ENCODE measurements around the gene CALD1.

Gene CALD1

GRCh38 chr7:134899729-134900128 is 120.3 kb downstream of the CALD1 start:
- Histone ChIP-seq H4K20me1 (ENCODE audit: low read depth, low read length) (no peaks in the 10 kb centered on the region), H3K4me2 (ENCODE audit: low read depth, low read length, poor library complexity, severe bottlenecking) (no peak overlapping the region), H2AFZ (ENCODE audit: low read depth, low read length, severe bottlenecking) (no peak overlapping the region), H3K27me3 (ENCODE audit: low read length) (no peaks in the 10 kb centered on the region), H3K27ac (ENCODE audit: low read depth, low read length) (no peak overlapping the region), H3K4me3 (ENCODE audit: insufficient read depth, low read length, poor library complexity, severe bottlenecking) (no peak overlapping the region), H3K36me3 (ENCODE audit: low read length) (no peaks in the 10 kb centered on the region), H3F3A (ENCODE audit: insufficient read depth) (no peaks in the 10 kb centered on the region), H3K9me2 (replicated peaks; ENCODE audit: insufficient read depth, low read length) (no peaks in the 10 kb centered on the region), H3K9me3 (ENCODE audit: insufficient read depth, low read length) (peaks cover 11% of the 10 kb centered on the region; the same call in 1 of the 2 replicates), H3K9ac (ENCODE audit: low read length) (no peak overlapping the region), H3K79me2 (ENCODE audit: insufficient read depth, low read length) (no peaks in the 10 kb centered on the region)
- TF ChIP-seq, protein P1, sequence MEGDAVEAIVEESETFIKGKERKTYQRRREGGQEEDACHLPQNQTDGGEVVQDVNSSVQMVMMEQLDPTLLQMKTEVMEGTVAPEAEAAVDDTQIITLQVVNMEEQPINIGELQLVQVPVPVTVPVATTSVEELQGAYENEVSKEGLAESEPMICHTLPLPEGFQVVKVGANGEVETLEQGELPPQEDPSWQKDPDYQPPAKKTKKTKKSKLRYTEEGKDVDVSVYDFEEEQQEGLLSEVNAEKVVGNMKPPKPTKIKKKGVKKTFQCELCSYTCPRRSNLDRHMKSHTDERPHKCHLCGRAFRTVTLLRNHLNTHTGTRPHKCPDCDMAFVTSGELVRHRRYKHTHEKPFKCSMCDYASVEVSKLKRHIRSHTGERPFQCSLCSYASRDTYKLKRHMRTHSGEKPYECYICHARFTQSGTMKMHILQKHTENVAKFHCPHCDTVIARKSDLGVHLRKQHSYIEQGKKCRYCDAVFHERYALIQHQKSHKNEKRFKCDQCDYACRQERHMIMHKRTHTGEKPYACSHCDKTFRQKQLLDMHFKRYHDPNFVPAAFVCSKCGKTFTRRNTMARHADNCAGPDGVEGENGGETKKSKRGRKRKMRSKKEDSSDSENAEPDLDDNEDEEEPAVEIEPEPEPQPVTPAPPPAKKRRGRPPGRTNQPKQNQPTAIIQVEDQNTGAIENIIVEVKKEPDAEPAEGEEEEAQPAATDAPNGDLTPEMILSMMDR (IDR thresholded peaks at IDR 0.05; ENCODE audit: insufficient read depth, low read length, poor library complexity, severe bottlenecking) = no peak
- no peak for TF ChIP-seq EZH2phosphoT487 (conservative IDR thresholded peaks at IDR 0.05; ENCODE audit: low read length)

GRCh38 chr7:134900166-134900982 is 120.9 kb downstream of the CALD1 start:
- H3K9ac ChIP-seq (ENCODE audit: low read length) = no peak overlapping the region
- H3K9me3 ChIP-seq (ENCODE audit: insufficient read depth, low read length) = peaks cover 11% of the 10 kb centered on the region; the same call in 1 of the 2 replicates
- H4K20me1 ChIP-seq (ENCODE audit: low read depth, low read length) = no peaks in the 10 kb centered on the region
- no peak for TF ChIP-seq EZH2phosphoT487 (conservative IDR thresholded peaks at IDR 0.05; ENCODE audit: low read length)
- TF ChIP-seq, protein P1 (IDR thresholded peaks at IDR 0.05; ENCODE audit: insufficient read depth, low read length, poor library complexity, severe bottlenecking) = no peak
- no peak overlapping the region for H3K4me3 ChIP-seq (ENCODE audit: insufficient read depth, low read length, poor library complexity, severe bottlenecking)
- H3K36me3 ChIP-seq (ENCODE audit: low read length) = no peaks in the 10 kb centered on the region
- H3K27ac ChIP-seq (ENCODE audit: low read depth, low read length) = no peak overlapping the region
- H3F3A ChIP-seq (ENCODE audit: insufficient read depth) = no peaks in the 10 kb centered on the region
- H2AFZ ChIP-seq (ENCODE audit: low read depth, low read length, severe bottlenecking) = no peak overlapping the region
- no peaks in the 10 kb centered on the region for H3K9me2 ChIP-seq (replicated peaks; ENCODE audit: insufficient read depth, low read length)
- no peak overlapping the region for H3K4me2 ChIP-seq (ENCODE audit: low read depth, low read length, poor library complexity, severe bottlenecking)
- no peaks in the 10 kb centered on the region for H3K27me3 ChIP-seq (ENCODE audit: low read length)
- no peaks in the 10 kb centered on the region for H3K79me2 ChIP-seq (ENCODE audit: insufficient read depth, low read length)

GRCh38 chr7:134901389-134902020 is 122.1 kb downstream of the CALD1 start:
- no peaks in the 10 kb centered on the region for H3K9me2 ChIP-seq (replicated peaks; ENCODE audit: insufficient read depth, low read length)
- H4K20me1 ChIP-seq (ENCODE audit: low read depth, low read length) = no peaks in the 10 kb centered on the region
- no peak overlapping the region for H2AFZ ChIP-seq (ENCODE audit: low read depth, low read length, severe bottlenecking)
- TF ChIP-seq EZH2phosphoT487 (conservative IDR thresholded peaks at IDR 0.05; ENCODE audit: low read length) = no peak
- TF ChIP-seq, protein P1 (IDR thresholded peaks at IDR 0.05; ENCODE audit: insufficient read depth, low read length, poor library complexity, severe bottlenecking) = no peak
- H3K4me2 ChIP-seq (ENCODE audit: low read depth, low read length, poor library complexity, severe bottlenecking) = no peak overlapping the region
- H3K36me3 ChIP-seq (ENCODE audit: low read length) = no peaks in the 10 kb centered on the region
- no peaks in the 10 kb centered on the region for H3K79me2 ChIP-seq (ENCODE audit: insufficient read depth, low read length)
- H3K9me3 ChIP-seq (ENCODE audit: insufficient read depth, low read length) = peaks cover 2% of the 10 kb centered on the region; the same call in 1 of the 2 replicates
- no peak overlapping the region for H3K27ac ChIP-seq (ENCODE audit: low read depth, low read length)
- no peak overlapping the region for H3K4me3 ChIP-seq (ENCODE audit: insufficient read depth, low read length, poor library complexity, severe bottlenecking)
- no peaks in the 10 kb centered on the region for H3K27me3 ChIP-seq (ENCODE audit: low read length)
- H3K9ac ChIP-seq (ENCODE audit: low read length) = no peak overlapping the region
- H3F3A ChIP-seq (ENCODE audit: insufficient read depth) = no peaks in the 10 kb centered on the region

All from SU-DHL-6 (cell line).